ENCODE data around the gene IFNA1.
A peak's percentile ranks its signal among the peaks of the same experiment; 100 is the strongest.

The IFNA1 gene

GRCh38 chr9:21465138-21465537, 24.9 kb downstream of the IFNA1 start:
- no peak for DNase-seq (ENCODE audit: low read depth in 2 of 2)

GRCh38 chr9:21465859-21466518, 25.8 kb downstream of the IFNA1 start:
- peak; percentile 67 for TF ChIP-seq CTCF (IDR thresholded peaks at IDR 0.05; ENCODE audit: low read depth, low read length)
- no peak overlapping the region for H3K4me3 ChIP-seq (replicated peaks in 1 of 2; ENCODE audit: low read depth in 2 of 2, low read length in 2 of 2)
- DNase-seq (ENCODE audit: low read depth in 2 of 2) = peak; percentile 82 to 83

More at GRCh38 chr9:21465138-21465537, 24.9 kb downstream of the IFNA1 start:
- no peak overlapping the region for H3K4me3 ChIP-seq (replicated peaks in 1 of 2; ENCODE audit: low read depth in 2 of 2, low read length in 2 of 2)
- no peak for TF ChIP-seq CTCF (IDR thresholded peaks at IDR 0.05; ENCODE audit: low read depth, low read length)

- H3K4me3 ChIP-seq (replicated peaks in 1 of 2; ENCODE audit: low read depth in 2 of 2, low read length in 2 of 2) = no peak overlapping the region
- DNase-seq (ENCODE audit: low read depth in 2 of 2) = no peak
- TF ChIP-seq CTCF (IDR thresholded peaks at IDR 0.05; ENCODE audit: low read depth, low read length) = no peak
Observed at GRCh38 chr9:21470126-21470525, 29.9 kb downstream of the IFNA1 start.

- peak; percentile 16 for TF ChIP-seq CTCF (IDR thresholded peaks at IDR 0.05; ENCODE audit: low read depth, low read length)
- no peak for DNase-seq (ENCODE audit: low read depth in 2 of 2)
- no peak overlapping the region for H3K4me3 ChIP-seq (replicated peaks in 1 of 2; ENCODE audit: low read depth in 2 of 2, low read length in 2 of 2)
Observed at GRCh38 chr9:21473236-21473635, 33.0 kb downstream of the IFNA1 start.

- DNase-seq (ENCODE audit: low read depth in 2 of 2) = no peak
- no peak overlapping the region for H3K4me3 ChIP-seq (replicated peaks in 1 of 2; ENCODE audit: low read depth in 2 of 2, low read length in 2 of 2)
- TF ChIP-seq CTCF (IDR thresholded peaks at IDR 0.05; ENCODE audit: low read depth, low read length) = no peak
Observed at GRCh38 chr9:21477466-21477865, 37.2 kb downstream of the IFNA1 start.

- DNase-seq (ENCODE audit: low read depth in 2 of 2) = no peak
- no peak overlapping the region for H3K4me3 ChIP-seq (replicated peaks in 1 of 2; ENCODE audit: low read depth in 2 of 2, low read length in 2 of 2)
- TF ChIP-seq CTCF (IDR thresholded peaks at IDR 0.05; ENCODE audit: low read depth, low read length) = no peak
Observed at GRCh38 chr9:21479152-21479702, 39.0 kb downstream of the IFNA1 start.

All from cardiac fibroblast (primary cell).